Measurements from ENCODE around the gene TOM1. TPM values are rescaled to one million over a fixed set of nuclear protein-coding genes. Genes with fewer than 3 reads are reported as not detected.

TOM1 gene
- 29.3 TPM for polyA plus RNA-seq (2013, experiment 1 of 2; ENCODE audit: insufficient read length)
- 27.2 TPM for polyA plus RNA-seq (2013, experiment 2 of 2; ENCODE audit: insufficient read length)

DNA sequence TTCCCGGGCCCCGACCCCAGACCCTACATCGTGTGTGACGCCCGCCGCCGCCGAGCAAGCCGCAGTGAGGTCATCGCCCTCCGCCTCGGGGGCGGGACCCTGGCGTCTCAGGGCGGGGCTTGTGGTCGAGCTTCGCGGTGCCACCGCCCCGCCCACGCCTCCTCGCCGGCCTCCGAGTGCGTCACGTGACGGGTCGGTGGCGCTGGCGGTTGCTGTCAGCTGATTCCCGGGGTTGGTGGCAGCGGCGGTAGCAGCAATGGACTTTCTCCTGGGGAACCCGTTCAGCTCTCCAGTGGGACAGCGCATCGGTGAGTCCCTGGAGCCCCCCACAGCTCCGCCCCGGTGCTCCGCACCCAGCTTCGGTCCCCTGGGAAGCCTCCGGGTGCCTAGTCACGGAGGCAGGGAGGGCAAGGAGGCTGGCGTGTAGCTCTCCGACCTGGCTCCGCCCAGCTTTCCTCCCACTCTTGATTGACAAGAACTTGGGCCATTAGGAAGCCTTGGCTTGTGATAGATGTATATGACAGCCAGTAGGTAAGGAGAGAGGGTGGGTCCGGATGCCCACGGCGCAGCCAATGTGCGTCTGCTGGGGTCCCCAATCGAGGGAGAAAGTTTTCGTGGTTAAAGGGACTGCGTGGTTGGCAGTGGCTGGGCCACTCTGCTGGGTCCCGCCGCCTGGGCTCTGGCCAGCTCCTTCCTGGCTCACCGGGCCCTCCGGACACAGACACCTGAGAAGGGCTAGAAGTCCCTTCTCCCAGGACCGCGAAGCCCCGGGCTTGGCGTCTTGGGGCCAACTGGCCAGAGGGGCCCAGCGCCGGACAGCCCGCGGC is at the start of gene TOM1:
TOM1 (plus strand) TSS at position 222 of the 827 bp plus-strand sequence; CDS start at position 257, 35 bp downstream.
- peak; percentile 99 for DNase-seq

DNA sequence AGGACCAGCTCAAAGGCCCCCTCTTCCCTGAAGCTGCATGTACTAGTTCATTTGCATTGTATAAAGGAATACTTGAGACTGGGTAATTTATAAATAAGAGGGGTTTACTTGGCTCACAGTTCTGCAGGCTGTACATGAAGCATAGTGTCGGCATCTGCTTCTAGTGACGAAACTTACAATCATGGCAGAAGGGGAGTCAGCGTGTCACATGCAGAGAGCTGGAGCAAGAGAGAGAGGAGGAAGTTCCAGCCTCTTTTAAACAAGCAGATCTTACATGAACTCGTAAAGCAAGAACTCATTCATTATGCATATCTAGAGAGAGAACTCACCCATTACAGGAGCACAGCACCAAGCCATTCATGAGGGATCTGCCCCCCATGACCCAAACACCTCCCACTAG is 49.5 kb upstream of the TOM1 start:
- no peak for DNase-seq

DNA sequence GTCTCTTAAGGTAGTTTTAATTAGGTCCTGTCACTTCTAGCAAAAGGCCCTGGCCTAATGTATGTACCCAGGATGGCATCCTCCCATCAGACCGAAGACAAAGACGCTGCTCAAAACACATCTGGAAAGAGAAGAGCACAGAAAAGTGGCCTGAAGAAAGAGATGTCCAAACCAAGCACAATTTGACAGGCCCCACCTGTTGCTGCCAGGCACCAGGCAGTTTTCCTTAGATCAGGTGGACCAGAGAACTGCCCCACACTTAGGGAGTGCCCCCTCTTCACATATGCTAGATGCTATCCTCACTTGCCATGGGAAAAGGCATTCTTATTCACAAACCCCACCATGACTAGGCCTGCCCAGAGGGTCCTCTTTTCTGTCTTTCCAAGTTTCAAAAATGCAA is 45.7 kb upstream of the TOM1 start:
- DNase-seq = no peak

DNA sequence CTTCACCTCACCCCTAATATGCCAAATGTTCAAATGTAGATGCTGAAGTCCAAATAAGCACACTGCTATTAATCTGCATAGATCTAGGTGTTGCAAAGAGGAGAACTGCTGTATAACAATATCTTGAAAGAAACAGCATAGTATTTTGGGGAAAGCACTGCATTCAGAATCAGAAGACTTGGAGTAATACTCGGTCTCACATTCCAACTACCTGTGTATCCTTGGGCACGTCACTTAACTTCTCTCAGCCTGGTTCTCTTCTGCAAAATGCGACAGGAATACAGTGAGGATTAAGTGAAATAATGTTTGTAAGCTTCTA is 42.7 kb upstream of the TOM1 start:
- no peak for DNase-seq

DNA sequence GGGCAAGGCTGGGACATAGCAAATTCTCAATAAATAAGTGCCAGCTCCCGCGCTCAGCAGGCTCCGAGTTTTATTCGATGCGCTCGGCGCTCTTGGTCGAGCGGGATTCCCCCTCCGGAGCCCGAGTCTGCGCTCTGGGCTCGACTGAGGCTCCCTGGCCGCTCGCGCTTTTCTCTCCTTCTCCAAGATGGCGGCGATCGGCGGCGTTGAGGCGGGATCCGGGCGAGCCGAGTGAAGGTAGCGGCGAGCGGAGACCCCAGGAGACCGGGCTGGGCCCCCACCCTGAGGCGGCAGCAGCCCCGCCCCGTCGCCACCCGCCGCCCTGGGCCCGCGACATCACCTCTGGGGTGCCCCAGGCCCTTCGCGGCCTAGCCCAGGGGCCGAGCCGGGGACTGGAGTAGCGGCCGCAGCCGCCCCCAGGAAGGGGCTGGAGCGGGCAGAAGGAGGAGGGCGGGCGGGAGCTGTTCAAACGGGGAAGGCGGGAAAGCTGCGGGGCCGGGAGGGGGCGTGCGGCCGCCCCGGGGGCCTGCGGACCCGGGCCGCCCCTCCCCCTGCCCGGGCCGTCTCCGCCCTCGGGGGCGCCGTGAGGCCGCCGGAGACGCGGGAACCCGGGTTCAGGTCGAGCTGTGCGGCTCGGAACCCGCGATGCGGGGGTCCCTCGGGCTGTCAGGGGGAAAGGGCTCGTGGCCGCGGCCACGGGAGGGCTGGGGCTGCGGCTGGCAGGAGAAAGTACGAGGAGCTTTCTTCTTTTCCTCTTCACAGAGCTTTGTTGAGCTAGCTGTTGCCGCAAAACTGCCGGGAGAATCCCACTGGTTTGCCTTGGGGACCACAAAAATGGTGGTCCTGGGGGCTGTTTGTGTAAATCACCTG is 42.1 kb upstream of the TOM1 start, which contains the start of gene HMGXB4:
HMGXB4 (plus strand) TSS at position 173 of the 870 bp plus-strand sequence. CDS start 4,898 bp downstream, outside the sequence.
- peak; percentile 92 for DNase-seq

DNA sequence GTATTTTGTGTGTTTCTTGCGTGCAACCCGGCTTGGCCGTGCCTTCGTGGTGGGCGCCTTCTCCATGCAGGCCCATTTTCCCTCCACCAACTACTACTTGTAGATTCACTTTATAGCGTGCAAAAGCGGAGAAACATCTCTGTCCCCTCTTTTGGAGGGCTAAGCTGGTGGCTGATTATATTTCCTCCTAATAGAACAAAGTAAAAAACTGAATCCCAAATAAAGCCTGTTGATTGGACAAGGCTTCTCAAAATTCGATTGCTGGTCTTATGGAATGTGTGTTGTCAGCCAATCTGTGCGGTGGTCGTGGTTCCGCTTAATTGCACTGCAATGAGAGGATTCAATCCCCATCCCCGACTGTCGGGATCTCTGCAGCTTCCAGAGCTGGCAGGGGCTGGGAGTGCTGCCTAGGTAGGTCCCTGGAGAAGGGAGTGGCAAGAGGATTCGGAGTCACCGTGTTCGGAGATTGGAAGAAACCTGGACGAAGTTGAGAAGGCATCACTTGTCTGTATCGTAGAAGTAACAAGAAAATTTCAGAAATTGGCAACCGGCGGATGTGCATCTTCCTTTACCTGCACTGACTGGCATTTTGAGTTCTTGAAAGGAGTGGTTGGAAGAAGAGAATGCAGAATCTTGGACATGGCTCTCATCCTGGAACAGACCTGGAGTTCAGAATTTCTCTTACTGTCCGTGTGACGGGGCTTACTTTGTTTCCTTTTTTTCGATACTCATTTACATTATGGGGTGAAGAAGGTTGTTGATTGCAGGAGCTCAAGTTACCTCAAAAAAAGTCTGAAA is 41.3 kb upstream of the TOM1 start:
- DNase-seq = peak; percentile 39

DNA sequence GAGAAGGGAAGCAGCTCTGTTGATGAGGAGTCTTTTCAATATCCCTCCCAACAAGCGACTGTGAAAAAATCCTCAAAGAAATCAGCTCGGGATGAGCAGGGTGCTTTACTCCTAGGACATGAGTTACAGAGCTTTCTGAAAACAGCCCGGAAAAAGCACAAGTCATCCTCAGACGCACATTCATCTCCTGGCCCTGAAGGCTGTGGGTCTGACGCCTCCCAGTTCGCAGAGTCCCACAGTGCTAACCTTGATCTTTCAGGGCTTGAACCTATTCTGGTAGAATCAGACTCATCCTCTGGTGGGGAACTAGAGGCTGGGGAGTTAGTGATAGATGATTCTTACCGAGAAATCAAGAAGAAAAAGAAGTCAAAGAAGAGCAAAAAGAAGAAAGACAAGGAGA is 34.7 kb upstream of the TOM1 start:
- no peak for DNase-seq

DNA sequence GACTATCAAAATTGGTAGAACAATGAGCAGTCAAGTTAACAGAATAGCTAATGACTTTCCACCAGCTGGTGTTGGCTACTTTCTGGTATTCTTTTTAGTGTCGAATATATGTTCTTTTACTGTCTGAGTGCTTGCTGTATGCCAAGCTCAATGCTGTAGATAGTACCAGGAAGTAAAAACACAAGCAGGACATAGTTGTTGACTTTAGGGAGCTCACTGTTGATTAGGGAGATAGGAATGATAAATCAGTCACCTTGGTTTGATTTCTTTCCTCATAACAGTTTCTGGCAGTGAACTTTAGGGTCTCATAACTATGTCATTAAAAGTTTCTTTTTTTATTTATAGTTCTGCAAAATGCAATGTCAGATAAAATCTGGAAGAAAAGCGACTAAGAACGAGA is 33.4 kb upstream of the TOM1 start:
- no peak for DNase-seq

DNA sequence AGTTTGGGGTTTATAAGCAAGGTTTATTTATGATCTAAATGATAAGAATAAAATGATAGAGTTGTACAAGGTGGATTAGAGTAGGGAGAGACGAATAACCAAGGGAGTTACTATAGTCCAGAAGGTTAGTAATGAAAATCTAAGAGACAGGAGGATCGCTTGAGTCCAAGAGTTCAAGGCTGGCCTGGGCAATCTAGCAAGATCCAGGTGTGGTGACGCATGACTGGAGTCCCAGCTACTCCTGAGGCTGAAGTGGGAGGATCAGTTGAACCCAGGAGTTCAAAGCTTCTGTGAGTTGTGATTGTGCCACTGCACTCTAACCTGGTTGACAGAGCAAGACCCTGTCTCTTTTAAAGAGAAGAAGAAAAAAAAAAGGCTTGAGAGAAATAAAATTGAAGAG is 30.1 kb upstream of the TOM1 start:
- DNase-seq = no peak

DNA sequence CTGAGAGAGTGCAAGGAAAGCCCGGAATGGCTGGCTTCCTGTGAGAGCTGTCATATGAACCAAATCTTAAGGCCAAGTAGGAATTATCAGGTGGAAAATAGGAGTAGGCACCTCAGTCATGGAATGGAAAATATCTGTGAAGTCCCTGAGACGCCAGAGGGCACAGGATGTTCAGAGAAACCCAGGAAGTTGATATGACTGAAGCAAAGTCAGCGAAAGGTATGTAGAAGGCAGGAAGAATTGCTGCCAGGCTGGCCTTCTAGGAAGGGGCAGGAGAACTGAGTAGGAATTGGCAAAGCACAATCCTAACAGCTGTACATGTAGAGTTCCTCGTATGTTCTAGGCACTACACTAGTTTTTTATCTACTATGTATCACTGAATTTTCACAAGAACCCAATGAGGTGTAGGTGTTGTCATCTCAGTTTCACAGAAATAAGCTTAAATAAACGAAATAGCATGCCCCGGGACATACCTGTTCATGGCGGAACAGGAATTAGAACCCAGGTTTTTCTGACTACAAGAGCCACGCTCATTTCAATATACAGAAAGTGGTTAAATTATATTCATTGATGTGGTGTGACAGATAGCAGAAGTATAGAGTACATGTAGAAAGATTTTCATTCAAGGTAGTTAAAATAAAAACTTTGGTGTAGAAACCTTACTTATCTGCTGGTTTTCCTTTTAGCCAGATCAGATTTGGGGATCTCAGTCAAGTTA is 25.4 kb upstream of the TOM1 start:
- no peak for DNase-seq

DNA sequence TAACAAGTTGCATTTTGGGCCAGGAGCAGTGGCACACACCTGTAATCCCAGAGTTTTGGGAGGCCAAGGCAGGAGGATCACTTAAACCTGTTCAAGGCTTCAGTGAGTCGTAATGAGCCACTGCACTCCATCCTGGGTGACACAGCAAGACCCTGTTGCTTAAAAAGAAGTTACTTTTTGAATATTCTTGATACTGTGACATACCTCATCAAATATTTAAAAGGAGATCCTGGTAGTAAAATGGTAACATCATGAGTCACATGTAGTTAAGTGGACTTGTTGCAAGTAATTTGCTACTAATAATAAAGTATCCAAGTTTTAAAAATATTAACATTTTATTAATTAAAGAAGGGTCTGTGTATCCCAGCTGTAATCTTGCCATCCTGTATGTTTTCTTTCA is 24.1 kb upstream of the TOM1 start:
- peak; percentile 50 for DNase-seq

DNA sequence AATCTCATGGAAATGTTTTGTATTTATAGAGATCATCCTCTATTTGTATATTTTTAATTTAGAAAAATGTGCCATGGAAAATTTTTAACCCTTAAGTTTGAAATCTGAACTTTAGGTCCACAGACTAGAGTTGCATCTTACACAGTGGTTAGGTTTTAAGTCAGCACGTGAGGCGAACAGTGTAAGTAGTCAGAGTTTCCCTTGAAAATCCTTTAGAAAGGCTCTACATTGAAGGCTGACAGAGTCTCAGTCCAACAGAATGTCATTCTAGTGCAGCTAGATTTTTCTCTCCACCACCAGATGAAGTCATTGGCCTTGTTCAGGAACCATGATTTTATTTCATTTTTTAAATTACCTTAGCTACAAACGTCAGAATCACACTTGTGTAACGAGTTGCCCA is 23.7 kb upstream of the TOM1 start:
- no peak for DNase-seq

DNA sequence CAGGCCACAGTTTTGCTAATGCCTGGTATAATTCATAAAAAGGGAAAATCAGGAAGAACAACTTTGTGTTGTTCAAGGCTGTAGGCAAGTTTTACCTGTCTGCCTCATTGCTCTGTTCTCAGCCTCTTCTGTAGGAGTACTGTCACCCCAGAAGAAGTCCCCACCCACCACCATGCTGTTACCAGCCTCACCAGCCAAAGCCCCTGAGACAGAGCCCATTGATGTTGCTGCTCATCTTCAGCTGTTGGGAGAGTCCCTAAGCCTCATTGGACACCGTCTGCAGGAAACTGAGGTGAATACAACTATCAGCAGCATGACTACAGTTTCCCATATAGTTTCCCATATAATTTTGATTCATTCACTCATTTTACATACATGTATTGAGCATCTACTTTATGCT is 11.6 kb upstream of the TOM1 start:
- no peak for DNase-seq

DNA sequence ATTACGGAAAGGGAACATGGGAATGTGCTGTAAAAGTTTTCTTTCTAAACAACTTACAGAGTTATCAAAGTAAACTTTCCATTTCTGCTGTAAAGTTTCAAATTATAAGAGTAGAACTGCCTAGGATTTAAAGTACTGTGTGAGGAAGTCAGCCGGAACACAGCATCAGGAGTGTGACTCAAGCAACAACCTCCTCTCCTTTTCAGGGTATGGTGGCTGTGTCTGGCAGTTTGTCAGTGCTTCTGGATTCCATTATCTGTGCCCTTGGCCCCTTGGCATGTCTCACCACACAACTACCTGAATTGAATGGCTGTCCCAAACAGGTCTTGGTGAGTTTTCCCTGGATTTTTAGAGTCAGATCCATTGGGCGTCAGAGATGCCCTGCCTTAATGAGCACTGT is 6.9 kb upstream of the TOM1 start:
- no peak for DNase-seq

DNA sequence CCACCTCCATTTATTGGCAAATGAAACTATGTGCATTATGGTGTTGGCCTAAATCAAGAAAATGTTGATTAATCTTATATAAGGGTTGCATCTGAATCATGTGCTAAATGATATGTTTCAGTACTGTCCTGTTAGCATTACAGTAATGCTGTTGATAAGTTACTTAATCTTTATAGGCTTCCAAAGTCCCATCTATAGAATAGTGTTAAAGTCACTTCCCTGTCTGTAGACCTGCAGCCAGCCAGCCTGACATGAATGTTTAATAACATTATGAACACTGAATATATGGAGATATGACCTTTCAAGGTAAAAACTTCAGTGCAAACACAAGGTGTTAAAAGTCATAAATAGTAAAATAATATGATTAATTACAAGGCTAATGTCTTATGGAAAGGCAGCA is 3.6 kb upstream of the TOM1 start:
- DNase-seq = no peak

DNA sequence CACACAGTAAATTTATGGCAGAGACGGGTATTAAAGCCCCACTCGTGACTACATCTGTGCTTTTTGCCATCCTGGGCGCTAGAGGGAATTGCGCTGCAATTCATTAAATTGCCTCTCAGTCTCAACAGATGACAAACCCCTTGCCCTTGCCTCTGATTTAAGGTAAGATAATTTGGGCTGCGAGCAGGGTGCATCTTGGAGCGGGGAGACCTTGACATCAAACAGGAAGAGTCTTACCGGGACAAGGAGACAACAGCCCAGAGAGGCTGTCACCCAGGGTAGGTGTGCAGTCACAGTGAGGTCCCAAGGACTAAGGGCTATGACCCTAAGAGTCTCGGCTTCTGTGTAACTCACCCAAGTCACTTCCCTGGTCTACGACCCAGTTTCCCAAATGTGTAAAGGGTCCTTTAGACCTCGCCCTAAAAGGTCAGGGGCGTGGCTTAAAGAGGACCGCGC is 449 bp upstream of the TOM1 start:
- peak; percentile 16 for DNase-seq

DNA sequence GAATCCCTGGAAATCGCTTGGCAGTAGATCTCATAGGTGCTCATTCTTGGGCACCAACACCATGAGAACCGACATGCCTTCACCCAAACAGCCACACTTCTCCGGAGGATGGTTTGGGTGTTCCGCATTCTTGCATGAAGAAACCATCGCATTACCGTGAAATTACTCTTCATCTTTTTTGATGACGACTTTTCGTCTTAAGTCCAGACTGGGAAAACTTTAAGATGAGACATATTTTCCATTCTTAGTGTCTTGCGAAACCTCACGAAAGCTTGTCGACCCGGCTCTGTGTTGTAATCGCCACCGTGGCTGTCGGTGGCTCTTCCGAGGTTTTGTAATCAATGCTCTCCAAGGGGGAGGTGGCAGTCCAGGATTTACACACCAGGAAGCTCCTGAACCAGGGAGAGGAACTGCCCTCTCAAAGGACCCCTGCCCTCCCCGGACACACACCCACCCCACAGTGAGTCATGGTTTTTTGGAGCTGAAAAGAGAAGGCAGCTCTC is 1.7 kb downstream of the TOM1 start:
- peak; percentile 44 for DNase-seq

DNA sequence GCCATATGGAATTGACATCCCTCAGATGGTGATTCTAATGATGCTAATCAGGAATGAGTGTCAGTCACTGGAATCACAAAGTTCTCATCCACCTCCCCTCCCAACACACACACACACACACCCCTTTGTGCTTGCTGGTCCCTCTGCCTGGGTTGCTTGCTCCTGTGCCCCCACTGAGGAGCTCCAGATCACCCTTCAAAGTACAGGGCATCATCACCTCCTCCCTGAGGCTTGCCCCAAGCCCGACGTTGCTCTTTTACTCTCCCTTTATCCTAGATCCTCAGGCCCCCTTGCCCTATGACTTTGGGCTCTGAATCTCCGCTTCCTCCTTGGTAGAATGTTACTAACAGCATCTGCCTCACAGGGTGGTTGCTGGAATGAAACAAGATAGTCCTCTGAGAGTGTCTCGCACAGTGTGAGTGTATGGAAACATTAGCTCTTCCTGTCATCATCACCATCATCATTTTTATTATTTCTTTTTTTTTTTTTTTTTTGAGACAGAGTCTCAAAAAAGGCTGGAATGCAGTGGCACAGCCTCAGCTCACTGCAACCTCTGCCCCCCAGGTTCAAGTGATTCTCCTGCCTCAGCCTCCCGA is 3.4 kb downstream of the TOM1 start:
- peak; percentile 13 for DNase-seq

DNA sequence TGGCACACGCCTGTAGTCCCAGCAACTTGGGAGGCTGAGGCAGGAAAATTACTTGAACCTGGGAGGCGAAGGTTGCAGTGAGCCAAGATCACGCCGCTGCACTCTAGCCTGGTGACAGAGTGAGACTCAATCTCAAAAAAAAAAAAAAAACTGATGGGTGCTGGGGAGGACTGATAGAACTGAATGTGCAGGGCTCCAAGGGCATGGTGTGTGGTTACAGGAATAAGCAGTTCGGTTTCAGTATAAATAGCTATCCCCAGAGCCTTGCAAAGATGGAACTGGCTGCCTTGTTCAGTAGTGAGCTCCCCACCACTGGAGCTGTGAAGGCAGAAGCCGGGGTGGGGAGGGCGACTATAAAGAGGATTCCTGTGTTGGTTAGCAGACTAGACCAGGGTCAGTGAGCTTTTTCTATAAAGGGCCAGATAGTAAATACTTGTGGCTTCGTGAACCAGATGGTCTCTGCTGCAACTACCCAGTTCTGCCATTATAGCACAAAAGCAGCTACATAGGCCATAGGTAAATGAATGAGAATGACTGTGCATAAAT is 5.9 kb downstream of the TOM1 start:
- DNase-seq = no peak

DNA sequence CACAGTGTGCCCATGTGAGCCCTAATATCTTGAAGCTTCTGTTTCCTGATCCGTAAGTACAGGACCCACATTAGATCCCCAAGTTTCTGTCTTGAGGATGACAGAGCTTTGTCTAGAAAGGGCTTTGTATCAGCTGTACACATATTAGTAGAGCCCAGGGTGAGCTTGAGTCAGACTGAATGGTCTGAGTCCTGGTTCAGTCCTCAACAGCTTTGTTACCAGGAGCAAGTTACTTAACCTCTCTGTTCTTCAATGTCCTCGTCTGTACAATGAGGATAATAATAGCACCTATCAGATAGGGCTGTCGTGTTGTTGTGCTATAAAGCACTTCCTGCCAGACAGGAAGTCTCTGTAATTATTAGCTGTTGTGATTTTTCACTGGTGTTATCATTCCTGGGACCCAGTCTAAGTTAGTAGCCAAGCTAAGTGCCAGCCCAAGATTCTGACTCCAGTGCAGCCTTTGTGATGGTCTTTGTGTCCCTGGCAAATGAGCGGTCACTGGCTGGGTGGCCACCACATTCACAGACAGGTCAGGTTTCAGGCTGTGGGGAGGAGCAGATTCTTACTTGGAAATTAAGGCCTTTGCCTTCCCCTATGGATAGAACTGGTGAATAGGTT is 6.8 kb downstream of the TOM1 start:
- DNase-seq = no peak

DNA sequence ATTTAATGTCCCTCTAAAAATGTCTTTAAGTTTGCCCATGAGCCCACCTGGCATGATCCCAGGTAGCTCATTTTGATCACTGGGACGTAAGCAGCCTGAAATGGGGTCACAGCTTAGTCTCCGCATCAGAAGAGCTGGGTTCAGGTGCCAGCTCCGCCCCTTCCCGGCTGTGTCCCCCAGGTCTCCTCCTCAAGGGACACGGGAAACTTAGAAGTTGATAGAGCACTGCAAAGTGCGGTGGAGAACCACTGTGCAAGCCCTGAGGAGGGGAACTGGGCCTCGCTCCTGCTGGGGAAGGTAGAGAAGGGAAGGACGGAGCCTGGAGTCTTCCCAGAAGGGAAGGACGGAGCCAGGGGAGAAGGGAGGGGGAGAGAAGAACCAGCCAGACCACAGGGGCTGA is 7.7 kb downstream of the TOM1 start:
- no peak for DNase-seq

Measured in fibroblast of skin of back (primary cell).